Measurements from ENCODE around the gene PLA2G6.

The PLA2G6 gene

GRCh38 chr22:38170469-38170868 is 11.2 kb downstream of the PLA2G6 start:
- Histone ChIP-seq H3K79me1 (ENCODE audit: low read length) (peaks cover 2% of the 10 kb centered on the region), H3K9ac (ENCODE audit: low read length) (no peak overlapping the region), H2AFZ (ENCODE audit: insufficient read depth, low read length, poor library complexity) (no peak overlapping the region), H4K91ac (ENCODE audit: low read depth, low read length) (no peak overlapping the region), H3K27me3 (ENCODE audit: insufficient read depth, low read length) (no peaks in the 10 kb centered on the region), H3K14ac (ENCODE audit: low read length) (no peak overlapping the region), H4K8ac (ENCODE audit: low read depth, low read length) (no peak overlapping the region), H3K79me2 (ENCODE audit: control insufficient read depth, insufficient read depth, low read length, poor library complexity) (no peaks in the 10 kb centered on the region), H3K18ac (ENCODE audit: low read length) (no peak overlapping the region), H3K23ac (ENCODE audit: low read length) (no peak overlapping the region), H3K4ac (ENCODE audit: low read depth, low read length) (no peak overlapping the region), H3K4me3 (ENCODE audit: low read depth, low read length) (no peak overlapping the region), H3K27ac (ENCODE audit: low read depth, low read length) (no peak overlapping the region), H3K36me3 (ENCODE audit: control insufficient read depth in 1 of 2, insufficient read depth in 2 of 2, low read length in 2 of 2) (no peaks in the 10 kb centered on the region), H4K12ac (ENCODE audit: low read depth, low read length) (no peak overlapping the region), H3K4me1 (ENCODE audit: control insufficient read depth in 1 of 2, insufficient read depth in 2 of 2, low read length in 2 of 2) (no peaks in the 10 kb centered on the region), H3K9me3 (ENCODE audit: insufficient read depth, low read depth, low read length) (no peaks in the 10 kb centered on the region), H2AK5ac (ENCODE audit: low read length) (no peak overlapping the region), H3K4me2 (ENCODE audit: low read length) (no peak overlapping the region), H2BK5ac (ENCODE audit: low read depth, low read length, poor library complexity) (no peak overlapping the region), H2BK120ac (ENCODE audit: insufficient read depth, low read length, poor library complexity) (no peak overlapping the region), H2BK12ac (ENCODE audit: low read length) (no peak overlapping the region)
- no CpG with 5 or more reads among the region's 5 CpGs for WGBS (ENCODE audit: extremely low coverage, insufficient coverage, insufficient read length)
- no peak for DNase-seq

DNA sequence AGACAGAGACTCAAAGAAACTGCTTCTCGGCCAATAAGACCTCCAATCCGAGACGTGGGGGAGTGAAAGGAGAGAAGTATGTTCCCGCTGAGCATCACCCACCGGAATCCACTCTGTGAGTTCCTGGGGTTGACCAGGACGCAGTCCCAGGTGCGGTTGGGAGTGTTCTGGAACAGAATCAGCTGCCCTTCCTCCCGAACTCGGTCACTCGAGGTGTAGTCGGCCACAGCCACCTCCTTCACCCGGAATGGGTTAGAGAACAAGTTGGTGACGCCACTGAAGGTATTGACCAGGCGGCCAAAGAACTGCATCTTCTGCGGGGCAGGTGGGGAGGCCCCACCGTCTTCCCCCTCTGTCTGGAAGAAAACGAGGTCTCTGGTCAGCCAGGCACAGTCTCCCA is 12.5 kb downstream of the PLA2G6 start:
- Histone ChIP-seq H3K4ac (ENCODE audit: low read depth, low read length) (no peak overlapping the region), H4K8ac (ENCODE audit: low read depth, low read length) (no peak overlapping the region), H3K9me3 (ENCODE audit: insufficient read depth, low read depth, low read length) (no peaks in the 10 kb centered on the region), H3K79me2 (ENCODE audit: control insufficient read depth, insufficient read depth, low read length, poor library complexity) (no peaks in the 10 kb centered on the region), H3K18ac (ENCODE audit: low read length) (no peak overlapping the region), H4K12ac (ENCODE audit: low read depth, low read length) (no peak overlapping the region), H2BK120ac (ENCODE audit: insufficient read depth, low read length, poor library complexity) (no peak overlapping the region), H2BK5ac (ENCODE audit: low read depth, low read length, poor library complexity) (no peak overlapping the region), H3K9ac (ENCODE audit: low read length) (no peak overlapping the region), H2AFZ (ENCODE audit: insufficient read depth, low read length, poor library complexity) (no peak overlapping the region), H3K36me3 (ENCODE audit: control insufficient read depth in 1 of 2, insufficient read depth in 2 of 2, low read length in 2 of 2) (no peaks in the 10 kb centered on the region), H3K4me1 (ENCODE audit: control insufficient read depth in 1 of 2, insufficient read depth in 2 of 2, low read length in 2 of 2) (peaks cover 0 to 4% of the 10 kb centered on the region in 2 experiments), H3K27ac (ENCODE audit: low read depth, low read length) (no peak overlapping the region), H2AK5ac (ENCODE audit: low read length) (no peak overlapping the region), H2BK12ac (ENCODE audit: low read length) (no peak overlapping the region), H3K27me3 (ENCODE audit: insufficient read depth, low read length) (no peaks in the 10 kb centered on the region), H3K79me1 (ENCODE audit: low read length) (peaks cover 2% of the 10 kb centered on the region), H3K4me3 (ENCODE audit: low read depth, low read length) (no peak overlapping the region), H4K91ac (ENCODE audit: low read depth, low read length) (no peak overlapping the region), H3K14ac (ENCODE audit: low read length) (no peak overlapping the region), H3K4me2 (ENCODE audit: low read length) (no peak overlapping the region), H3K23ac (ENCODE audit: low read length) (no peak overlapping the region)
- no peak for DNase-seq
- no CpG with 5 or more reads among the region's 17 CpGs for WGBS (ENCODE audit: extremely low coverage, insufficient coverage, insufficient read length)

GRCh38 chr22:38167988-38168407 is 13.6 kb downstream of the PLA2G6 start:
- Histone ChIP-seq H3K79me2 (ENCODE audit: control insufficient read depth, insufficient read depth, low read length, poor library complexity) (no peaks in the 10 kb centered on the region), H4K8ac (ENCODE audit: low read depth, low read length) (no peak overlapping the region), H3K9ac (ENCODE audit: low read length) (no peak overlapping the region), H2AFZ (ENCODE audit: insufficient read depth, low read length, poor library complexity) (no peak overlapping the region), H3K14ac (ENCODE audit: low read length) (no peak overlapping the region), H3K4me1 (ENCODE audit: control insufficient read depth in 1 of 2, insufficient read depth in 2 of 2, low read length in 2 of 2) (peaks cover 0 to 4% of the 10 kb centered on the region in 2 experiments), H3K27ac (ENCODE audit: low read depth, low read length) (no peak overlapping the region), H3K4me3 (ENCODE audit: low read depth, low read length) (no peak overlapping the region), H3K4ac (ENCODE audit: low read depth, low read length) (no peak overlapping the region), H4K12ac (ENCODE audit: low read depth, low read length) (no peak overlapping the region), H3K23ac (ENCODE audit: low read length) (no peak overlapping the region), H2BK12ac (ENCODE audit: low read length) (no peak overlapping the region), H3K27me3 (ENCODE audit: insufficient read depth, low read length) (no peaks in the 10 kb centered on the region), H3K18ac (ENCODE audit: low read length) (no peak overlapping the region), H4K91ac (ENCODE audit: low read depth, low read length) (no peak overlapping the region), H3K36me3 (ENCODE audit: control insufficient read depth in 1 of 2, insufficient read depth in 2 of 2, low read length in 2 of 2) (no peaks in the 10 kb centered on the region), H3K4me2 (ENCODE audit: low read length) (no peak overlapping the region), H2BK5ac (ENCODE audit: low read depth, low read length, poor library complexity) (no peak overlapping the region), H3K79me1 (ENCODE audit: low read length) (peaks cover 2% of the 10 kb centered on the region), H3K9me3 (ENCODE audit: insufficient read depth, low read depth, low read length) (no peaks in the 10 kb centered on the region), H2BK120ac (ENCODE audit: insufficient read depth, low read length, poor library complexity) (no peak overlapping the region), H2AK5ac (ENCODE audit: low read length) (no peak overlapping the region)
- DNase-seq: no peak
- no CpG with 5 or more reads among the region's 7 CpGs for WGBS (ENCODE audit: extremely low coverage, insufficient coverage, insufficient read length)

- no peak overlapping the region for H2AFZ ChIP-seq (ENCODE audit: insufficient read depth, low read length, poor library complexity)
- no peaks in the 10 kb centered on the region for H3K27me3 ChIP-seq (ENCODE audit: insufficient read depth, low read length)
- no peak overlapping the region for H4K91ac ChIP-seq (ENCODE audit: low read depth, low read length)
- peaks cover 0 to 7% of the 10 kb centered on the region in 2 experiments for H3K4me1 ChIP-seq (ENCODE audit: control insufficient read depth in 1 of 2, insufficient read depth in 2 of 2, low read length in 2 of 2)
- H3K4me2 ChIP-seq (ENCODE audit: low read length): no peak overlapping the region
- no peak overlapping the region for H3K9ac ChIP-seq (ENCODE audit: low read length)
- no peak overlapping the region for H4K12ac ChIP-seq (ENCODE audit: low read depth, low read length)
- WGBS (ENCODE audit: extremely low coverage, insufficient coverage, insufficient read length): no CpG with 5 or more reads among the region's 13 CpGs
- no peak overlapping the region for H2BK12ac ChIP-seq (ENCODE audit: low read length)
- H3K4me3 ChIP-seq (ENCODE audit: low read depth, low read length): no peak overlapping the region
- no peak overlapping the region for H2BK120ac ChIP-seq (ENCODE audit: insufficient read depth, low read length, poor library complexity)
- no peak overlapping the region for H3K23ac ChIP-seq (ENCODE audit: low read length)
- no peak overlapping the region for H4K8ac ChIP-seq (ENCODE audit: low read depth, low read length)
- no peak overlapping the region for H3K18ac ChIP-seq (ENCODE audit: low read length)
- H3K4ac ChIP-seq (ENCODE audit: low read depth, low read length): no peak overlapping the region
- DNase-seq: no peak
- no peak overlapping the region for H2AK5ac ChIP-seq (ENCODE audit: low read length)
- H3K14ac ChIP-seq (ENCODE audit: low read length): no peak overlapping the region
- H3K36me3 ChIP-seq (ENCODE audit: control insufficient read depth in 1 of 2, insufficient read depth in 2 of 2, low read length in 2 of 2): no peaks in the 10 kb centered on the region
- no peaks in the 10 kb centered on the region for H3K9me3 ChIP-seq (ENCODE audit: insufficient read depth, low read depth, low read length)
- no peaks in the 10 kb centered on the region for H3K79me1 ChIP-seq (ENCODE audit: low read length)
- no peak overlapping the region for H2BK5ac ChIP-seq (ENCODE audit: low read depth, low read length, poor library complexity)
- H3K79me2 ChIP-seq (ENCODE audit: control insufficient read depth, insufficient read depth, low read length, poor library complexity): no peaks in the 10 kb centered on the region
- no peak overlapping the region for H3K27ac ChIP-seq (ENCODE audit: low read depth, low read length)
Observed at GRCh38 chr22:38165922-38166593, 15.6 kb downstream of the PLA2G6 start.
